Ramos (cell line): ENCODE results near the gene CCDC201.

Experiments used
- in situ Hi-C: fragments of 300-500 bp; cut with MboI; formaldehyde crosslinking; loops from one replicate; pipeline ENCODE4 v1.14.3; 2022; ENCODE audit warnings: low sequenced_read_pairs; ENCODE audit not compliant: unreplicated experiment

CCDC201 gene

DNA sequence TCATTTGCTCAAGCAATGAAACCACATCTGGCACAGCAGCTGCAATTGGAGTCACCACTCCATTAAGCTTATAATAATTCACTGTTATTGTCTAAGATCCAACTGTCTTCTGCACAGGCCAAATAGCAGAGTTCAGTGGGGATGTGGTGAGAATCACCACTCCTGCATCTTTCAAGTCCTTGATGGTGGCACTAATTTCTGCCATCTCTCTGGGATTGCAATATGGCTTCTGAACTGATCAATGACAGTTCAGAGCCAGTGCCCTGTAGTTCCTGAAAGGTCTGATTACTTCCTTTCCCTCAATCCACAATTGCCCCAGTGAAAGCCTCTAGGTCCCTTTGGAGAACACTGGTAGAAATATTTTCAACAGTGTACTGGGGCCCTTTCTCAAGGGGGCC is 21.8 kb upstream of the CCDC201 start:
- in situ Hi-C loops: no loop called here

DNA sequence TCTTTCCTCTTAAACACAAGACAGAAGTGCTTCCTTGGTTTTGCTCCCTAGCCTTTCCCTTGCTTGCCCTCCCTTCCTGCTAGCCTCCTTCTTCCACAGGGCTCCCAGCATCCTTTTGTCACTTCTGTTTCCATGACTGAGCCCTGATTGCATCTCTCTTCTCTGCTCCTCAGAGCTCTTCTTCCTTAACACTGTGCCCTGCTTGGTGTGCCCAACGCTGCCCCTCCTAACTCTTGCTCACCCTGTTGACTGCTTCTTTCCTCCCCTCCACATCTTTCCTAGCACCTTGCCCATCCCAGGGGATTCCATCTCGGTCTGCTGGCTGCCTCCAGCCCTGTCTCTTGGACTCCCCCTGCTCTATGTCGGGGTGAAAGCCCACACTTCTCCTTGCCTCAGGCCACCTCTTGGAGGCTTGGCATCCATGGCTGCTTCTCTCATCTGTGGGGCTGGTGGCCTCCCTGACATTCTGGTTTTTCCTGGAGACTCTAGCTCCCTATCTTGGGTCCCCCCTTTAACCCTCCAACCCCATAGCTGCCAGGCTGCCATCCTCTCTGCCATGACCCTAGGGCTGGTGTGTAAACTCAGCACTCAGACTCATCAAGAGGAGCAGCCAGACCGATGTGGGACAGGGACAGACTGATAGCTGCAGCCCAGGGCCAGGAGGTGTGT is 21.2 kb upstream of the CCDC201 start:
- in situ Hi-C loops: no loop called here

DNA sequence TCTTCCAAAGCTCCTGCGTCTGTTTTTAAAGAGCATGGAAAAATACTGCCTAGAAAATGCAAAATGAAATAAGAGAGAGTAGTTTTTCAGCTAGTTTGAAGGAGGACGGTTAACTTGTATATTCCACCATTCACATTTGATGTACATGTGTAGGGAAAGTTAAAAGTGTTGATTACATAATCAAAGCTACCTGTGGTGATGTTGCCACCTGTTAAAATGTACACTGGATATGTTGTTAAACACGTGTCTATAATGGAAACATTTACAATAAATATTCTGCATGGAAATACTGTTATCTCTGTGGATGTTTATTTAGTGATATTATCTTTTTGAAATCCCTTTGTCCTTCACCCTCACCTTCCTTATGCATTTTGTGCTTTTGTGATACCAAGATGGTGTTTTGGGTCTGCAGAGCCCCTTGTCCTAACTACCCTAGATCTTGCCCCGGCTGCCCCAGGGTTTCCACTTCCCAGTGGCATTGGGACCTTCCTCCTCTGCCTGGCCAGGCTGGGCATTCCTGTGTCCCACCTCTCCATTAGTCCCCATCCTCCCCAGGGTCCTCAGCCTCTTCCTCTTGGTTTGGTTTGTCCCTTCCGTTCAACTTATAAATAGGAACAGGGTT is 20.6 kb upstream of the CCDC201 start:
- in situ Hi-C loops: no loop called here

DNA sequence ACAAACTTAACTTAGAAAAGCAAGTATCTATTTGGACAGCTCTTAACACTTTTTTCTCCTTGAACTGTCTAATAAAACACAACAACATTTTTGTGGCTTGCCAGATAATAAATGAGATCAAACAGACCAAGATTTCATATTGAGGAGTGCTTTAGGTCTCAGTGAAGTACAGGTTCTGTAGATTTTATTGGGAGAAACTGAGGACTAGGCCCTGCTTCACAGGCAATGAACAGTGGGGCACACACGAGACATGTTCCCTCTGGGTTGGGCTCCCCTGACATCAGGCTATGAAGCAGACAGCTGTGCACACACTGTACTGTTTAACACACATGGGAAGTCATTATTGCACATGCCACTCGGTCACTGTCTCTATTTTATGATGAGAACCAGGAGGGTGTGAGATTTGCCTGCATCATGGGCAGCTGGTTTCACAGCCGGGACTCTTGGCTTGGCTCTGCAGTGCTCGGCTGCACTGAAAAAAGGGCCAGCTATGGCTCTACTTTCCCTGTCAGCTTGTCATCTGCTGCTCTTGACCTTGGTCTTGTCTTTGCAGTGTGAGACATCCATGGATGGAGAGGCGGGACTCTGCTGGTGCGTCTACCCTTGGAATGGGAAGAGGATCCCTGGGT is 19.6 kb upstream of the CCDC201 start:
- in situ Hi-C loops: no loop called here

DNA sequence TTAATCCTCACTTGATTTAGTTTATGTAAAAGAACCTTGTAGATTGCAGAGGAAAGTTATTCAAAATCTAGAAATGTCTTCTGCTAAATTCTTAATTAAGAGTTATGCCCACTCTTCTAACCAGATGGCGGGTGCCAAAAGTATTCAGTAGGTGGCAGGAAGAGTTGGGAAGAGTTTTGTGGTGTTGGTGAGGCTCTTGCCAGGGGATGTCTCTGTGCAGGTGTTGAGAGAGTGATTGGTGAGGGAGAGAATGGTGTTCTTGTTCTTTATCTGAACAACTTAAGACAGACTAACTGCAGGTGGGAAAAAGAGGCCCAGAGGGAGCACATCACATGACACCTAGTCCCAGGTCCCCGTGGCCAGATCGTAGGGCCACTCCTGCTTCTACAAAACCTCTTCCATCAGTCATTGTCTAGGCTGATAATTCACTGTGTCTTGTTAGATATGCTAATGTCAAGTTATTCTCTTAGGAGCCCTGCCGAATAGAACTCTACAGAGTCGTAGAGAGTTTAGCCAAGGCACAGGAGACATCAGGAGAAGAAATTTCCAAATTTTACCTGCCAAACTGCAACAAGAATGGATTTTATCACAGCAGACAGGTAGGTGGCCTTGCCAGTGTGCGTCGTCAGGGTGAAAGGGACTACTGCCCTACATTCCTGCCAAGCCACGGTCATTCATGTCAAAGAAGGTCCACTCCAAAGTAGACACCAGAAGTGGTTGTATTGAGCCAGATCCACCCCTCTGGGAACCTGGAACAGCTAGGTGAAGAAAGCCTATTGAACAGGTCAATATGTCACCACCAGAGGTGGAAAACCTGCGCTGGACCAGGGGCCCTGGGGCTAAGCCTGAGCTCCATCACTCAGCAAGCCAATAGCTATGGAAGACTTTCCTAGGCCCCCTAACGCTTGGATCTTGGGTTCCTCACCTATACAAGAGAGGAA is 18.9 kb upstream of the CCDC201 start:
- in situ Hi-C loops: no loop called here

DNA sequence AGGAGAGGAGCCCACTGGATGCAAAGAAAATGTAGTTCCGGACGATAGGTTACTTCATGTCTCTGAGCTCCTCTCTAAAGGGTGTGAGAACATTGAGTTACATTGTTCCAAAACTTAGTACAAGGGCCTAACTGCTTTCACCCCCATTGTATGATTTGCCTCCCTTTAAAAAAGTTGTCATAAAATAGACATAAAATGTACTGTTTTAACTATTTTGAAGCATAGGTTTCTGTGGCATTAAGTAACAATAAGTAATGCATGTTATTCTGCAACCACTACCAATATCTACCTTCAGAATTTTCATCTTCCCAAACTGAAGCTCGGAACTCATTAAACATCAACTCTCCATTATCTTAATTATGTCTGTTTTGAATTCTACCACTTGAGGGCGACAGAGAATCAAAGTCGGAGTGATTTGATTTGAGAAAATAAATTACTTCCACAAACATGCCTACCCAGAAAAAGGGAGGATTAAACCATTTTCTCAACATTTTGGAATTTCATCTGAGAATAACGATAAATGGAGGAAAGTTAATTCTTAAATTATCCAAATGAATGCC is 18.1 kb upstream of the CCDC201 start:
- in situ Hi-C loops: no loop called here

DNA sequence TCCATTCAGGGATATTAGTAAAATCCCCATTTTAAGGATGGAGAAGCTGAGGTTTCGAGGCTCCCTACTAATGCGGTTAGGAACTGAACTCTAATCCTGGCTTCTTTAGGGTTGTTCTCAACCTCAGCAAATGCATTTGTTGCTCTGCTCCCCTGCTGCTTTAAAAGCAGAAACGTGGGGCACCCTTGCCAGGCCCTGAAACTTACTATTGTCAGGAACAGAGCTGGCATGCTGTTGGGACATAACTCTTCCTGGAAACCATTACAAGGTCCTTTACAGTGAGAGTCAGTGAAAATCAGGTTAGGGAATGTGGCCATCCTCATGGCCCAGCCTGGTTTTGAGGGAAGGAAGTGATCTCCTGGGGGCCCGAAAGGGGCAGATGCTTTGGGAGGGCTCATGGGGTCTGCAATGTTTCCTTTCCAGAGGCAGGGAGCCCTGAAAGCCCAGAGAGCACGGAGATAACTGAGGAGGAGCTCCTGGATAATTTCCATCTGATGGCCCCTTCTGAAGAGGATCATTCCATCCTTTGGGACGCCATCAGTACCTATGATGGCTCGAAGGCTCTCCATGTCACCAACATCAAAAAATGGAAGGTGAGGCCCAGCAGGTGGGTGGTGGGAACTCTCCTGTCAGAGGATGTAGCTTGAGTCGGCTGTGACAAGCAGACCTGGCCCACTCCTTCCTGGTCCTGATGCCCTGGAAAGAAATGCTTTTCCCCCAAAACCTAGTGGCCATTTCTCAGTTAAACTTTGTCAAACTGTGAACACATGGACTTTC is 17.4 kb upstream of the CCDC201 start:
- in situ Hi-C loops: no loop called here

DNA sequence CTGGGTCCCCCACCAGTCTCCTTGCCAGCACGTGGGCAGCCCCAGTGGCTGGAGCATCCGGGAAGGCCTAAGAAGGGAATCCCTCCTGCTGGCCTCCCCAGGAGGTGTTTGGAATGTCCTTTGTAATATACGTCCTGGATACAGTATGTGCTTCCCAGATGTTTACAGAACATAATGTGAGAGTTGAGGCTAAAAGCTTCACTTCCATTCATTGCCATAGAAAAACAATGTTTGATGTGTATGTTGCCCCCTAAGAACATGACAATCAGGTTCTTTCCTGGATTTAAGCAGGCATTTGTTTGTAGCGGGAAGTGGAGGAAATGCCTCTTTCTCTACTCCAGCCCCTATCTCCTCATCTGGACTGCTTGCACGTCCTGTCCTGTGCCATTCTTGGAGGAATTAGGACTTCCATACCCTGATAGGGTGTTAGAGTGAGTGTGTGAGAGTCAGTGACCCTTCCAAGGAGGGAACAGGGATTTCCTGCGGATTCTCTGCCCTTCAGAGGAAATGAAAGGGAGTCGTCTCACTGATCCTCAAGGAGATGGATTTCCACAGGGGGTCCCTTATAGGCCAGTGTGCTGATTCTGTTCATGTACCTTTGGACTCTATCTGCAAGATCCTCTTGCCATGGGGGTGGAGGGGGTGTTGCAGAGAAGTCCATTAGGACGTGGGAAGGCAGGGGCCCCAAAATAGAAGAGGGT is 16.6 kb upstream of the CCDC201 start:
- in situ Hi-C loops: no loop called here

DNA sequence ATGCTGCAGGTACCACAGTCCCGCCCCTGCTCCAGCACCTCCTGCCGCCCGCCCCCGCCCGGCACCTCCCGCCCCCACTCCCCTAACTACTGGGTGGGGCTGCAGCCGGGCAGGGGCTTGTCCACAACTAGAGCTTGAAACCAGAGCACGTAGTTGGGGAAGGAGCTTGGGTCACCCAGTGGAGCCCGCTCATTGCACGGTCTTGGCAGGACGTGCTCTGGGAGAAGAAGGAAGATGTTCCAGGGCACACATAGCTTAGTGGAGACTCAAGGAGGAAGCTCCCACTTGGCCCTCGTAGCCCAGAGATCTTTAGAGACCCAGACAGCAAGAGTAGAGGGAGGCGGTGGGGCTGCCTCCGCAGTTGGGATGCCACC is 16.1 kb upstream of the CCDC201 start:
- in situ Hi-C loops: no loop called here

DNA sequence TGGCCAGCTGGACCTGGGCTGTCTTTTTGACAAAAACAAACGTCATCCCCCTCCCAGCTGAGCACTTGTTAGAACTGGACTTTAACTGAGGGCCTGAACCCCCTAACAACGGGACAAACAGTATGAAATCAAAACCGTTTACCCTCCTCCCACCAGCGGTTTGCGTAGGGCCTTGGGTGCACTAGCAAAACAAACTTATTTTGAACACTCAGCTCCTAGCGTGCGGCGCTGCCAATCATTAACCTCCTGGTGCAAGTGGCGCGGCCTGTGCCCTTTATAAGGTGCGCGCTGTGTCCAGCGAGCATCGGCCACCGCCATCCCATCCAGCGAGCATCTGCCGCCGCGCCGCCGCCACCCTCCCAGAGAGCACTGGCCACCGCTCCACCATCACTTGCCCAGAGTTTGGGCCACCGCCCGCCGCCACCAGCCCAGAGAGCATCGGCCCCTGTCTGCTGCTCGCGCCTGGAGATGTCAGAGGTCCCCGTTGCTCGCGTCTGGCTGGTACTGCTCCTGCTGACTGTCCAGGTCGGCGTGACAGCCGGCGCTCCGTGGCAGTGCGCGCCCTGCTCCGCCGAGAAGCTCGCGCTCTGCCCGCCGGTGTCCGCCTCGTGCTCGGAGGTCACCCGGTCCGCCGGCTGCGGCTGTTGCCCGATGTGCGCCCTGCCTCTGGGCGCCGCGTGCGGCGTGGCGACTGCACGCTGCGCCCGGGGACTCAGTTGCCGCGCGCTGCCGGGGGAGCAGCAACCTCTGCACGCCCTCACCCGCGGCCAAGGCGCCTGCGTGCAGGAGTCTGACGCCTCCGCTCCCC is 15.5 kb upstream of the CCDC201 start, which contains the start of gene IGFBP1:
Gene IGFBP1, plus strand, starts transcription at position 304 of the 808 bp plus-strand sequence. Its CDS starts 165 bp downstream, at position 469.
- in situ Hi-C loops: no loop called here

DNA sequence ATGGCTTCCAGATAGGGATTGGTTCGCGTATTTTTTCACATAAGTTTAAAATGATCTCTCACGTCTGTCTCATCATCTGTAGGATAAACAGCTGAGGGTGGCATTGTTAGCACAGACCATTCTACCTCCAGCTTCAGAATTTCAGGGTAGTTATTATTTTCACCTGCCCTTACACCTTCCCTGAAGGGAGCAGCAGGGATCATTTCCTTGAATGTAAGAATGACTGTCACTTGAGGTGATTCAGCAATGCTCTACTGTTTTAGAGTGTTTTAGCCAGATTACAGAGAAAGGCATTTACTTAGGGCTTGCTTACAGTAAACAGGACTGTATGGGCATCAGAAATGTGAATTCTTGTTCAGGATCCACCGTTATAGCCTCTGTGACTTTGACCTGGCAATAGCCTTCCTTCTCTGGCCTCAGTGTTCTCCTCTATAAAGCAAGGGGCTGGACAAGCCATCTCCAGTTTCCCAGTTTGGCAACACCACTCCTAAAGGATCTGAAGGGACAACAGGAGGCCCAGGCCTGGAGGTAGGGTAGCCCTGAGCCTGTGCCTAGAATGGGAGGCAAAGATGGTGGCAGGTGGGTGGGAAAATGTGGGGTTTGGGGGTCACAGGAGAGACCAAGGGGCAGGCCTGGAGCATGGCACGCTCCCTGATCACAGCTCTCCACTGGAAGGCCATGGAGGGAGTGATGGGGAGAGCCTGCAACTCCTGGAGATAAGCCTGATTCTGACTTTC is 14.2 kb upstream of the CCDC201 start:
- in situ Hi-C loops: no loop called here

DNA sequence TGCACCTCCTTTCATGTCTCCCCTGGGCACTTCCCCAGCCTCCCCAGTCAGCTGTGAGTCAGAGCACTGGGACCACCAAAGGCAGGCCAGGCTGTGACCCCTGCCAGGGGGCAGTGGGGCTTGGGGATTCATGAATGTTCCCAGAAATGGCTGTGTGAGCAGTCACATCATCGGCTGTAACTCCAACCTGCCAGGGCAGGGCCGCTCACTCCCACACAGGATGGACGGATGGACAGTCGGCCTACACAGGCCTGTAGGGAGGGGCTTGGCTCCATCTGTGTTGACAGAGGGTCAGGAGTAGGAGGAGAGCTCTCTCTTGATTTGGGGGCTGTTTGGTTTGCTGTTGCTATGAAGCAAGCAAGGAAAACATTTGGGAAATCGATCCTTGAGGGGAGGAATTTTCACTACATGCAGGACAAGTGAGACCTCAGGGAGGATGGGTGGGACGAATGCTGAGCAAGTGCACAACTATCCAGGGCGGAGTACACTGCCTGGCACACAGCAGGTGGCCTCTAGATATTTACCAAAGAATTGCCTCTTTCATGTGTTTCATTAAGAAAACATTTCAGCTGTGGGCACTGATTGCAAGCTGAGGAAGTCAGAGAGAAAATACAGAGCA is 12.5 kb upstream of the CCDC201 start:
- in situ Hi-C loops: no loop called here

DNA sequence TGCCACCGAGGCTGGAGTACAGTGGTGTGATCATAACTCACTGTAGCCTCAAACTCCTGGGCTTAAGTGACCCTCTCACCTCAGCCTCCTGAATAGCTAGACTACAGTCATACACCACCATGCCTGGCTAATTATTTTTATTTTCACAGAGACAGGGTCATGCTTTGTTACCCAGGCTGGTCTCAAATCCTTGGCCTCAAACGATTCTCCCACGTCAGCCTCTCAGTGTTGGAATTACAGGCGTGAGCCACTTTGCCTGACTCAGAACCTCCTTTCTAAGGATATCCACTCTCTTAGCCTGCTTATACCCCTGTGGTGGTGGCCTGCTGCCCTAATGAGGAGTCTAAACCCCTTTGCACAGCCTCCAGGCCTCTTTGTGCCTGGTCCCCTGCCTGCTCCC is 11.3 kb upstream of the CCDC201 start:
- in situ Hi-C loops: no loop called here

DNA sequence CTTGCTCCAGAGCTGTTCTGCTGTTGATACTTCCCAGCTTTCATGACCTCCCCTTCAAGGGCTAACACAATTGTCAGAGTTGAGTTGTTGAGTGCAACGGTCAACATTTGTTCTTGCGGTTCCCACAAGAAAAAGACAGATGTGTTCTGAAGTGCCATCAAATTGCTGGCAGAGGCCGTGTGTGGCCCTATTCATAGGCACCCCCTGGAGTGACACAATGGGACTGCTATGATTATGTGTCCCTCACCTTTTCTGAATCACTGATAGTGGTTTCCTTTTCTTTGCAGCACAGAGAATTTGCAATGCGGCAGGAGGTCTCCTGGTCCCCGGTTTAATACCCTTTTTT is 9.6 kb upstream of the CCDC201 start:
- in situ Hi-C loops: no loop called here

DNA sequence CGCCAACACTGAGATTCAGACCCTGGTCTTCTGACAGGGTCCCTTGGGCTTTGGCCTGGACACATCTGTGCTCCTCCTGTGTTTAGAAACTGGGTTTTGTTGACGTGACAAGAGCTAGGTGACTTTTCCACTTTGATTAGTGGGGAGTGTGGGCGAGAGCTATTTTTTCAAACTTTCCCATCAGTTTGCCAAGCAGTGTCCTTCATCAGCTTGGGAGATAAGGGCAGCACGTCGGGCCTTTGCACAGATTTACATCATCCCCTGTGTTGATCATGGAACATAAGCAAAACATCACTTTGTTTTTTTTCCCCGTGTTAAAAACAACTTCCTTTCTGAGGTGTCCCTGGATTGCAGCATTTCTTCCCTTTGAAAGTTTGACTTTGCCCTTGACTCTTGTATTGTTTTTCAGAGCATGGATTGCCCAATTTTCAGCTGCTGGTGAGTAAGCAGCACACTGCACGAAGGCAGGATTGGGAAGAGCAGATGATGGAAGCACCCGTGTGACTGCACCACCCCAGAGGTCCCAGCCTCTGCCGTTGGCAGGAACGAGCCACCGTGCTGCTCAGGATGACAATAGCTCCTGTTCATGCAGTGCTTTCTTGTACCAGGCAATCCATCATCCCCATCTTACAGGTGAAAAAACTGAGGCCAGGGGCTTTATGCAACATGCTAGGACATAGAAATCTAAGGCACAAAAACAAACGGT is 9.0 kb upstream of the CCDC201 start:
- in situ Hi-C loops: no loop called here

DNA sequence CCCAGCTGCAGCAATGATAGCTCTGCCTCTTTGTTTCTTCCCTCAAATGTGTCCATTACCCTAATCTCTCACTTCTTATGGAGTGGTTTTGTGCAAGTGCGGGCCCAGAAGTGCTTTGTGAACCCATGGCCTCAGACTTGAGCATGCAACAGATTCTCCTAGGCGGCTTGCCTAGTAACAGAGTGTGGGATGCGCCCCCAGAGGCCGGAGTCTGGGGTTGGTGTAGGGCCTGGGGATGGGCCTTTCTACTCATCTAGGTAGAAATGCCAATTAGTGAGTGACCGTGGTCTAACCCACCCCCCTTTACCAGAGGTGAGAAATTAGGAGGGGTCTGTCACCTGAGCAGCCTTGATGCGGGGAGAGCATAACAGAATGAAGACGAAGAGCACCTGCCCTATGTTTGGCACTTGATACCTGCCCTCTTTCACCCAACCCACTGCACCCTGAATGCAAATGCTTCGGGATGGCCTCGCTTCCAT is 8.4 kb upstream of the CCDC201 start:
- in situ Hi-C loops: no loop called here
